Mesenchymal stem cell (in vitro differentiated cells and primary cell): Measurements from ENCODE around the gene SYT9. TPM values are rescaled to one million over a fixed set of nuclear protein-coding genes. Genes with fewer than 3 reads are reported as not detected.

Source experiments
- DNase-seq: peaks from one replicate; pipeline ENCODE4 v3.0.0-alpha.2; 2013
- H2AFZ ChIP-seq: one replicate; pipeline ENCODE4 v1.6.1; 2013; ENCODE audit warnings: low read depth, mild to moderate bottlenecking, control low read depth, inconsistent platforms, low read length, moderate library complexity
- H2AK5ac ChIP-seq: 2 replicates; pipeline ENCODE4 v1.6.1; 2013; ENCODE audit warnings: low read length, moderate library complexity, mild to moderate bottlenecking, inconsistent platforms; ENCODE audit not compliant: severe bottlenecking
- H2BK120ac ChIP-seq: one replicate; pipeline ENCODE4 v1.6.1; 2013; ENCODE audit warnings: low read depth, mild to moderate bottlenecking, inconsistent platforms, low read length, moderate library complexity
- H2BK12ac ChIP-seq, 2 experiments: one replicate each; pipeline ENCODE4 v1.6.1; 2013; ENCODE audit warnings: inconsistent platforms in 2 of 2, low read length in 2 of 2, mild to moderate bottlenecking in 2 of 2, moderate library complexity in 2 of 2, control low read depth in 1 of 2
- H2BK15ac ChIP-seq: one replicate; pipeline ENCODE4 v1.6.1; 2013; ENCODE audit warnings: mild to moderate bottlenecking, low read depth, inconsistent platforms; ENCODE audit not compliant: poor library complexity, severe bottlenecking
- H2BK5ac ChIP-seq: 2 replicates; pipeline ENCODE4 v1.6.1; 2013; ENCODE audit warnings: low read depth, mild to moderate bottlenecking, low read length, control low read depth, inconsistent platforms; ENCODE audit not compliant: poor library complexity, severe bottlenecking
- H3K14ac ChIP-seq, 2 experiments: one replicate each; pipeline ENCODE4 v1.6.1; 2013; ENCODE audit warnings: inconsistent platforms in 2 of 2, low read length in 2 of 2, control low read depth in 1 of 2, mild to moderate bottlenecking in 1 of 2, moderate library complexity in 1 of 2
- H3K18ac ChIP-seq, 2 experiments: one replicate each; pipeline ENCODE4 v1.6.1; 2013; ENCODE audit warnings: inconsistent platforms in 2 of 2, low read length in 2 of 2, control low read depth in 1 of 2, low read depth in 1 of 2, mild to moderate bottlenecking in 1 of 2
- H3K23ac ChIP-seq, 2 experiments: one replicate each; pipeline ENCODE4 v1.6.1; 2013; ENCODE audit warnings: inconsistent platforms in 2 of 2, low read length in 2 of 2, mild to moderate bottlenecking in 2 of 2, moderate library complexity in 2 of 2, control low read depth in 1 of 2
- H3K27ac ChIP-seq: 2 replicates; pipeline ENCODE4 v1.5.1; 2013; ENCODE audit warnings: mild to moderate bottlenecking, moderate library complexity, low read length, control low read depth, inconsistent platforms; ENCODE audit not compliant: poor library complexity, severe bottlenecking
- H3K27me3 ChIP-seq, 2 experiments: 2 replicates each; pipeline versions ENCODE4 v1.6.1 to v1.7.0; 2013; ENCODE audit warnings: low read length in 2 of 2, mild to moderate bottlenecking in 2 of 2, moderate library complexity in 2 of 2, control low read depth in 1 of 2, inconsistent platforms in 1 of 2; ENCODE audit not compliant: control insufficient read depth in 1 of 2, insufficient read depth in 1 of 2
- H3K36me3 ChIP-seq, 2 experiments: 2 replicates each; pipeline versions ENCODE4 v1.6.1 to v1.7.0; 2013; ENCODE audit warnings: low read length in 2 of 2, control low read depth in 1 of 2, inconsistent platforms in 1 of 2, low read depth in 1 of 2, mild to moderate bottlenecking in 1 of 2; ENCODE audit not compliant: insufficient read depth in 2 of 2, control insufficient read depth in 1 of 2
- H3K4ac ChIP-seq, 2 experiments: one replicate each; pipeline ENCODE4 v1.6.1; 2013; ENCODE audit warnings: inconsistent platforms in 2 of 2, low read length in 2 of 2, mild to moderate bottlenecking in 2 of 2, moderate library complexity in 2 of 2, control low read depth in 1 of 2, low read depth in 1 of 2
- H3K4me1 ChIP-seq: 2 replicates; pipeline ENCODE4 v1.6.1; 2013; ENCODE audit warnings: low read depth, low read length, control low read depth; ENCODE audit not compliant: control insufficient read depth, insufficient read depth
- H3K4me2 ChIP-seq: 2 replicates; pipeline ENCODE4 v1.6.1; 2013; ENCODE audit warnings: low read length, mild to moderate bottlenecking, inconsistent platforms; ENCODE audit not compliant: poor library complexity, severe bottlenecking
- H3K4me3 ChIP-seq, 2 experiments: 2 replicates each; pipeline versions ENCODE4 v1.5.1 to v1.7.0; 2013; ENCODE audit warnings: low read length in 2 of 2, mild to moderate bottlenecking in 2 of 2, control low read depth in 1 of 2, low read depth in 1 of 2; ENCODE audit not compliant: insufficient read depth in 1 of 2
- H3K79me1 ChIP-seq: replicated peaks from 2 replicates; pipeline ENCODE4 v1.6.1; 2013; ENCODE audit warnings: mild to moderate bottlenecking, control low read depth, low read length, inconsistent platforms; ENCODE audit not compliant: poor library complexity, severe bottlenecking
- H3K9ac ChIP-seq: 2 replicates; pipeline ENCODE4 v1.7.0; 2013; ENCODE audit warnings: mild to moderate bottlenecking, low read length, moderate library complexity
- H3K9me3 ChIP-seq: 2 replicates; pipeline ENCODE4 v1.7.0; 2013; ENCODE audit warnings: mild to moderate bottlenecking, low read length; ENCODE audit not compliant: control insufficient read depth
- H4K8ac ChIP-seq: one replicate; pipeline ENCODE4 v1.6.1; 2013; ENCODE audit warnings: inconsistent platforms, mild to moderate bottlenecking, low read length, moderate library complexity
- H4K91ac ChIP-seq: one replicate; pipeline ENCODE4 v1.6.1; 2013; ENCODE audit warnings: mild to moderate bottlenecking, low read length, inconsistent platforms
- WGBS: methylation state at CpG from one replicate; pipeline ENCODE4 v1.1.7; 2013; ENCODE audit warnings: mixed read lengths; 5-methylcytosine and 5-hydroxymethylcytosine counted together
- polyA plus RNA-seq, 2 experiments: library from polyadenylated mRNA; stranded (reverse); fragments of 200-250 nt; gene quantifications; one replicate each; pipeline ENCODE4 v1.2.3, GENCODE V29; 2013

SYT9 gene
- polyA plus RNA-seq (2013, experiment 1 of 2) = not detected
- polyA plus RNA-seq (2013, experiment 2 of 2) = not detected

DNA sequence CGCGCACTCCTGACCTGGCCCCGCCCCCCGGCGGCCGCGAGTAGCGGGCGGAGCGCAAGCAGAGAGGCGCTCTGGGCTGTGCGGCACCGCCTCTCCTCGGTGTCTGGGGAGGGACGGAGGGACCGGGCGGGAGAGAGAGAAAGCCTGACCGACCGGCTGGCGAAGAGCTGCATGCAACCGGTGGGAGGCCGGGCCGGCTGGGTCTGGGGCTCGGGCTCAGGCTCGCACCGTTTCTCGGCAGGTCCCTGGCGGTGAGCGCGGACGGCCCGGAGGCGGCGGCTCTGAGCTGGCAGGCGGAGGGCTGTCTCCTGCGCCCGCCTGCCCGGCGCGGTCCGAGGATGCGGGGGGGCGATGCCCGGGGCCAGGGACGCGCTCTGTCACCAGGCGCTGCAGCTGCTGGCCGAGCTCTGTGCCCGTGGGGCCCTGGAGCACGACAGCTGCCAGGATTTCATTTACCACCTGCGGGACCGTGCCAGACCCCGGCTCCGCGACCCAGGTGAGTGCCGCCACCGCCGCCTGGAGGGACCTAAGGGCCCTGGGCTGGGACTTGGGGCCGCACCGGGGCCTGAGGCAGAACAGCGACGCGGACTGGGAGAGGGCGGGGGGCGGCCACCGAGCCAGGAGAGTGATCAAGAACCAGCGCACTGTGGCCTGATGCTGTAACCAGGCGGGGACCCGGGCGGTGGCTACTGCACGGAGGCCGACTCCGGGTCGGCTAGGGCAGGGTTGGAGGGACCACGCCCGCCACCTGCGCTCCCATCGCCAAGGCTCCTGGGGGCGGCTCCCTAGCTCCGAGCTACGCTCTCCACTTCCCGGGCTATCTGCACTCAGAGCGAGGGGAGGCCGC, at the start of gene SYT9:
Gene SYT9 (plus strand): TSS at position 69 of the 847 bp plus-strand sequence. CDS start 283 bp downstream, at position 352.
- H3K23ac ChIP-seq = peak within 1 kb of the TSS in 1 of 2 experiments; percentile 60
- H3K36me3 ChIP-seq = no peaks in the 10 kb centered on the region
- peak within 1 kb of the TSS; percentile 55 to 75 for H3K4me3 ChIP-seq
- peaks cover 16% of the 10 kb centered on the region for H3K4me1 ChIP-seq
- H2AFZ ChIP-seq = peak within 1 kb of the TSS; percentile 66
- no peak within 1 kb of the TSS for H2BK5ac ChIP-seq
- peak within 1 kb of the TSS; percentile 66 for H2BK15ac ChIP-seq
- no peak within 1 kb of the TSS for H4K91ac ChIP-seq
- H3K9ac ChIP-seq = no peak within 1 kb of the TSS
- peak within 1 kb of the TSS; percentile 98 for H3K4me2 ChIP-seq
- no peaks in the 10 kb centered on the region for H3K9me3 ChIP-seq
- H3K14ac ChIP-seq = no peak within 1 kb of the TSS
- no peak within 1 kb of the TSS for H3K18ac ChIP-seq
- H3K27me3 ChIP-seq = peaks cover 50 to 64% of the 10 kb centered on the region in 2 experiments
- H3K79me1 ChIP-seq = no peaks in the 10 kb centered on the region
- H3K27ac ChIP-seq = no peak within 1 kb of the TSS
- no peak within 1 kb of the TSS for H4K8ac ChIP-seq
- no peak within 1 kb of the TSS for H3K4ac ChIP-seq
- DNase-seq = peak; percentile 5
- H2BK12ac ChIP-seq = no peak within 1 kb of the TSS
- H2BK120ac ChIP-seq = no peak within 1 kb of the TSS
- no peak within 1 kb of the TSS for H2AK5ac ChIP-seq
- under 1% methylated on average over 65 of the region's 84 CpGs for WGBS

DNA sequence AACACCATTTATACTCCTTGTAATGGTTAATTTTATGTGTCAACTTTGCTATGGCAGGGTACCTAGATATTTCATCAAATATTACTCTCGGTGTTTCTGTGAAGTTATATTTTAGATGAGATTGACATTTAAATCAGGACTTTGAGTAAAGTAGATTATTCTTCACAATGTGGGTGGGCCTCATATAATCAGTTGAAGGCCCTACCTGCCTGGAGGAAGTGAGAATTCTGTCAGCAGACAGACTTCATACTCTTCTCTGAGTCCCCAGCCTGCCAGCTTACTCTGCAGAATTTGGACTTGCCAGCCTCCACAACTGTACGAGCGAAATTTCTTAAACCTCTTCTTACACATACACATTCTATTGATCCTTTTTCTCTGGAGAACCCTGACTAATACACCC, 49.3 kb upstream of the SYT9 start:
- no peak overlapping the region for H3K18ac ChIP-seq
- H4K8ac ChIP-seq = no peak overlapping the region
- H4K91ac ChIP-seq = no peak overlapping the region
- H3K4ac ChIP-seq = no peak overlapping the region
- no peak overlapping the region for H2AFZ ChIP-seq
- no peak overlapping the region for H3K4me2 ChIP-seq
- H3K4me1 ChIP-seq = no peaks in the 10 kb centered on the region
- H3K9ac ChIP-seq = no peak overlapping the region
- H3K27me3 ChIP-seq = no peaks in the 10 kb centered on the region
- no peak overlapping the region for H2BK5ac ChIP-seq
- no peak overlapping the region for H2AK5ac ChIP-seq
- no peaks in the 10 kb centered on the region for H3K36me3 ChIP-seq
- no peak for DNase-seq
- no peak overlapping the region for H2BK120ac ChIP-seq
- H3K27ac ChIP-seq = no peak overlapping the region
- WGBS = 94% methylated on average over 2 of the region's 3 CpGs
- H2BK15ac ChIP-seq = no peak overlapping the region
- H2BK12ac ChIP-seq = no peak overlapping the region
- no peak overlapping the region for H3K14ac ChIP-seq
- no peaks in the 10 kb centered on the region for H3K79me1 ChIP-seq
- no peaks in the 10 kb centered on the region for H3K9me3 ChIP-seq
- H3K23ac ChIP-seq = no peak overlapping the region
- H3K4me3 ChIP-seq = no peak overlapping the region

- Histone ChIP-seq H3K79me1 (no peaks in the 10 kb centered on the region), H2AFZ (no peak overlapping the region), H3K14ac (no peak overlapping the region), H3K18ac (no peak overlapping the region), H2BK15ac (no peak overlapping the region), H3K4me3 (no peak overlapping the region), H3K9ac (no peak overlapping the region), H3K23ac (no peak overlapping the region), H2BK5ac (no peak overlapping the region), H3K36me3 (no peaks in the 10 kb centered on the region), H3K27me3 (no peaks in the 10 kb centered on the region), H3K9me3 (no peaks in the 10 kb centered on the region), H2BK120ac (no peak overlapping the region), H3K4me2 (no peak overlapping the region), H3K27ac (no peak overlapping the region), H3K4ac (no peak overlapping the region), H3K4me1 (no peaks in the 10 kb centered on the region), H2BK12ac (no peak overlapping the region), H2AK5ac (no peak overlapping the region), H4K91ac (no peak overlapping the region), H4K8ac (no peak overlapping the region)
- peak; percentile 18 for DNase-seq
- 56% methylated on average over 4 of the region's 4 CpGs for WGBS
These were observed 46.9 kb upstream of the SYT9 start for GRCh38 chr11:7204778-7205177.

DNA sequence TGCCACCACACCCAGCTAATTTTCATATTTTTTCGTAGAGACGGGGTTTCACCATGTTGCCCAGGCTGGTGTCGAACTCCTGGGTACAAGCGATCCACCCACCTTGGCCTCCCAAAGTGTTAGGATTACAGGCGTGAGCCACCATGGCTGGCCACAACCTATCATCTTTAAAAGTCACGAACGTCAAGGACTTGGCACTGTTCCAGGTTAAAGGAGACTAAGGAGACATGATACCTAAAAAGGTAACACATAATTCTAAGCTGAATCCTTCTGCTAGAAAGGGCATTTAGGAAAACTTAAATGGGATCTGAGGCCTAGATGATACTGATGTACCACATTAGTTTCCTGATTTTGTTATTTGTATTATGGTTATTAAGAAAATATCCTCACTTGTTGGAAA, 43.3 kb upstream of the SYT9 start:
- H3K4me3 ChIP-seq = no peak overlapping the region
- H4K8ac ChIP-seq = no peak overlapping the region
- H3K18ac ChIP-seq = no peak overlapping the region
- no peak overlapping the region for H3K4ac ChIP-seq
- no peak overlapping the region for H2BK15ac ChIP-seq
- H3K4me1 ChIP-seq = no peaks in the 10 kb centered on the region
- no peak overlapping the region for H3K27ac ChIP-seq
- no peak overlapping the region for H3K9ac ChIP-seq
- 86% methylated on average over 7 of the region's 7 CpGs for WGBS
- H3K27me3 ChIP-seq = no peaks in the 10 kb centered on the region
- no peaks in the 10 kb centered on the region for H3K36me3 ChIP-seq
- H2BK120ac ChIP-seq = no peak overlapping the region
- H2BK5ac ChIP-seq = no peak overlapping the region
- no peak overlapping the region for H2BK12ac ChIP-seq
- no peaks in the 10 kb centered on the region for H3K79me1 ChIP-seq
- H3K9me3 ChIP-seq = no peaks in the 10 kb centered on the region
- no peak overlapping the region for H3K14ac ChIP-seq
- no peak overlapping the region for H2AK5ac ChIP-seq
- no peak overlapping the region for H4K91ac ChIP-seq
- no peak overlapping the region for H3K4me2 ChIP-seq
- DNase-seq = no peak
- no peak overlapping the region for H2AFZ ChIP-seq
- H3K23ac ChIP-seq = no peak overlapping the region
